ENCODE data around the gene C1QTNF5.

The C1QTNF5 gene

GRCh38 chr11:119356349-119357031 is 15.8 kb upstream of the C1QTNF5 start:
- DNase-seq, result no peak

GRCh38 chr11:119355091-119355843 is 14.6 kb upstream of the C1QTNF5 start:
- no peak for DNase-seq

GRCh38 chr11:119352857-119353260 is 12.2 kb upstream of the C1QTNF5 start:
- peak; percentile 93 for DNase-seq

GRCh38 chr11:119351232-119351631 is 10.5 kb upstream of the C1QTNF5 start:
- DNase-seq, result no peak

- no peak for DNase-seq
Observed at GRCh38 chr11:119350302-119350701, 9.6 kb upstream of the C1QTNF5 start.

- peak; percentile 15 for DNase-seq
Observed at GRCh38 chr11:119347940-119348605, 7.4 kb upstream of the C1QTNF5 start.

GRCh38 chr11:119347242-119347641 is 6.6 kb upstream of the C1QTNF5 start:
- DNase-seq, result peak; percentile 58

GRCh38 chr11:119346605-119347004 is 5.9 kb upstream of the C1QTNF5 start, which contains the start of gene MFRP:
MFRP (minus strand) TSS chr11:119346705; CDS start chr11:119346513, 192 bp downstream.
- DNase-seq, result no peak

GRCh38 chr11:119345685-119346084 is 5.0 kb upstream of the C1QTNF5 start:
- no peak for DNase-seq

- no peak for DNase-seq
Observed at GRCh38 chr11:119344291-119345010, 3.8 kb upstream of the C1QTNF5 start.

- DNase-seq, result no peak
Observed at GRCh38 chr11:119343726-119344125, 3.0 kb upstream of the C1QTNF5 start.

- DNase-seq, result no peak
Observed at GRCh38 chr11:119342362-119343130, 1.9 kb upstream of the C1QTNF5 start.

GRCh38 chr11:119342023-119342300 is 1.3 kb upstream of the C1QTNF5 start:
- DNase-seq, result no peak

- no peak for DNase-seq
Observed at GRCh38 chr11:119341222-119342022, 739 bp upstream of the C1QTNF5 start.

- peak; percentile 25 for DNase-seq
Observed at GRCh38 chr11:119339589-119340334, 921 bp downstream of the C1QTNF5 start.

- no peak for DNase-seq
Observed at GRCh38 chr11:119338965-119339588, 1.6 kb downstream of the C1QTNF5 start.

- peak; percentile 84 for DNase-seq
Observed at GRCh38 chr11:119338318-119338890, 2.3 kb downstream of the C1QTNF5 start.

- DNase-seq, result peak; percentile 74
Observed at GRCh38 chr11:119337581-119338317, 2.9 kb downstream of the C1QTNF5 start.

GRCh38 chr11:119336744-119337469 is 3.8 kb downstream of the C1QTNF5 start:
- no peak for DNase-seq

All from NCI-H82 (cell line).